Kidney capillary endothelial cell (primary cell): ENCODE measurements around the gene GABPB1.

Source experiments
- DNase-seq: peaks from one replicate; pipeline ENCODE4 v3.0.0-alpha.2; 2018; ENCODE audit warnings: low spot score

GABPB1 gene

GRCh38 chr15:50344006-50344464 lies 11.0 kb downstream of the GABPB1 start:
- no peak for DNase-seq

GRCh38 chr15:50341616-50342136 lies 13.3 kb downstream of the GABPB1 start:
- DNase-seq, result no peak

- DNase-seq, result no peak
These were observed 14.6 kb downstream of the GABPB1 start for GRCh38 chr15:50340416-50340815.

- no peak for DNase-seq
These were observed 15.3 kb downstream of the GABPB1 start for GRCh38 chr15:50339717-50340116.

- DNase-seq, result no peak
These were observed 19.7 kb downstream of the GABPB1 start for GRCh38 chr15:50335251-50335650.

- no peak for DNase-seq
These were observed 21.8 kb downstream of the GABPB1 start for GRCh38 chr15:50333229-50333628.

GRCh38 chr15:50330921-50331320 lies 24.1 kb downstream of the GABPB1 start:
- DNase-seq, result no peak

- no peak for DNase-seq
These were observed 26.9 kb downstream of the GABPB1 start for GRCh38 chr15:50328116-50328515.

- DNase-seq, result no peak
These were observed 33.3 kb downstream of the GABPB1 start for GRCh38 chr15:50321680-50322210.

GRCh38 chr15:50320504-50320903 lies 34.5 kb downstream of the GABPB1 start:
- no peak for DNase-seq

GRCh38 chr15:50318697-50319096 lies 36.3 kb downstream of the GABPB1 start:
- DNase-seq, result no peak

- DNase-seq, result peak; percentile 56
These were observed 39.0 kb downstream of the GABPB1 start for GRCh38 chr15:50315814-50316630.

GRCh38 chr15:50312636-50313035 lies 42.4 kb downstream of the GABPB1 start:
- no peak for DNase-seq

GRCh38 chr15:50307799-50308198 lies 47.2 kb downstream of the GABPB1 start:
- no peak for DNase-seq

- no peak for DNase-seq
These were observed 50.2 kb downstream of the GABPB1 start for GRCh38 chr15:50304836-50305235.

- DNase-seq, result no peak
These were observed 52.4 kb downstream of the GABPB1 start for GRCh38 chr15:50302581-50302980.

GRCh38 chr15:50298340-50298739 lies 56.7 kb downstream of the GABPB1 start:
- DNase-seq, result no peak

GRCh38 chr15:50295966-50296365 lies 59.0 kb downstream of the GABPB1 start:
- no peak for DNase-seq

GRCh38 chr15:50289749-50290148 lies 65.2 kb downstream of the GABPB1 start:
- no peak for DNase-seq

GRCh38 chr15:50287324-50288116 lies 67.5 kb downstream of the GABPB1 start:
- no peak for DNase-seq

GRCh38 chr15:50281427-50281826 lies 73.6 kb downstream of the GABPB1 start:
- DNase-seq, result no peak

- DNase-seq, result no peak
These were observed 74.7 kb downstream of the GABPB1 start for GRCh38 chr15:50280271-50280670.

- DNase-seq, result no peak
These were observed 76.5 kb downstream of the GABPB1 start for GRCh38 chr15:50278496-50278895.
